OCI-LY7 (cell line): ENCODE data around the gene PPP1R11. TPM values are rescaled to one million over a fixed set of nuclear protein-coding genes. Genes with fewer than 3 reads are reported as not detected.

Experiments
- BruUV-seq: library from RNA; stranded (reverse); fragments of 400-500 nt; replicated peaks from 2 replicates; lab custom pipeline; 2021; lab: Mats Ljungman, UMichigan
- CTCF ChIA-PET: fragments of 300-600 bp; sonication (Branson Sonifier 250); formaldehyde crosslinking; loops from one replicate; lab custom pipeline; 2022; ENCODE audit warnings: antibody characterized with exemption; ENCODE audit not compliant: unreplicated experiment; lab: Charles Lee
- POLR2A ChIA-PET: fragments of 300-600 bp; sonication (Branson Sonifier 250); formaldehyde crosslinking; loops from one replicate; lab custom pipeline; 2022; ENCODE audit warnings: antibody characterized with exemption; lab: Charles Lee
- DNase-seq: peaks from one replicate; pipeline ENCODE4 v3.0.0-alpha.2; 2015; ENCODE audit warnings: low spot score
- H2AFZ ChIP-seq: fragments of 200-600 bp; sonication (generic), shearing (Covaris generic); 2 replicates; pipeline ENCODE4 v1.6.1; 2014; ENCODE audit warnings: mild to moderate bottlenecking, antibody characterized with exemption, low read length, moderate library complexity
- H3K27ac ChIP-seq: fragments of 200-600 bp; sonication (generic); 2 replicates; pipeline ENCODE4 v1.5.1; 2014; ENCODE audit warnings: mixed run types, low read depth, mild to moderate bottlenecking, moderate library complexity, low read length, inconsistent platforms; ENCODE audit not compliant: poor library complexity, severe bottlenecking
- H3K36me3 ChIP-seq: fragments of 200-600 bp; sonication (generic); 2 replicates; pipeline ENCODE4 v1.6.1; 2014; ENCODE audit warnings: mild to moderate bottlenecking, antibody characterized with exemption, low read length, moderate library complexity, mixed read lengths; ENCODE audit not compliant: insufficient read depth
- H3K4me1 ChIP-seq: fragments of 200-600 bp; sonication (generic); 2 replicates; pipeline ENCODE4 v1.5.1; 2014; ENCODE audit warnings: mild to moderate bottlenecking, low read length; ENCODE audit not compliant: insufficient read depth, poor library complexity, severe bottlenecking
- H3K4me2 ChIP-seq: fragments of 200-600 bp; sonication (generic); 2 replicates; pipeline ENCODE4 v1.6.1; 2014; ENCODE audit warnings: mild to moderate bottlenecking, low read length
- H3K4me3 ChIP-seq: fragments of 200-600 bp; sonication (generic); 2 replicates; pipeline ENCODE4 v1.5.1; 2014; ENCODE audit warnings: mild to moderate bottlenecking, low read depth, low read length; ENCODE audit not compliant: poor library complexity, severe bottlenecking
- H3K79me2 ChIP-seq: fragments of 200-600 bp; sonication (generic); 2 replicates; pipeline ENCODE4 v1.6.1; 2016; ENCODE audit warnings: low read depth, mild to moderate bottlenecking, low read length, moderate library complexity, mixed read lengths; ENCODE audit not compliant: insufficient read depth
- H3K9me2 ChIP-seq: fragments of 200-600 bp; sonication (generic); 2 replicates; pipeline ENCODE4 v1.6.1; 2016; ENCODE audit warnings: mild to moderate bottlenecking, low read length, mixed read lengths; ENCODE audit not compliant: insufficient read depth
- H3K9me3 ChIP-seq: fragments of 200-600 bp; sonication (generic); 2 replicates; pipeline ENCODE4 v1.6.1; 2014; ENCODE audit warnings: mild to moderate bottlenecking, mixed run types, low read length, mixed read lengths
- H4K20me1 ChIP-seq: fragments of 200-600 bp; sonication (generic); 2 replicates; pipeline ENCODE4 v1.6.1; 2014; ENCODE audit warnings: mild to moderate bottlenecking, antibody characterized with exemption, low read length, moderate library complexity, mixed read lengths; ENCODE audit not compliant: insufficient read depth
- EZH2phosphoT487 ChIP-seq: fragments of 200-600 bp; sonication (generic); IDR thresholded peaks from 2 replicates; pipeline ENCODE4 v1.6.1; 2018; ENCODE audit warnings: low read depth, borderline replicate concordance, mild to moderate bottlenecking, mixed run types, antibody characterized with exemption, low read length, moderate library complexity, mixed read lengths
- intact Hi-C: fragments of 100-400 bp; cut with micrococcal nuclease; formaldehyde crosslinking; loops from one replicate; pipeline ENCODE4 v1.10.0; 2022; ENCODE audit not compliant: unreplicated experiment
- total RNA-seq, 2 experiments: library from RNA; depleted of rRNA in 1 of 2; stranded (reverse); fragments of >200 nt in 1 of 2; shearing (Covaris generic) in 1 of 2; gene quantifications; 2 replicates each; pipeline ENCODE4 v1.2.3, GENCODE V29; 2014 to 2022
- TF ChIP-seq, protein P1 (sequence below): fragments of 200-600 bp; sonication (generic); conservative IDR thresholded peaks from 2 replicates; pipeline ENCODE4 v1.5.1; 2014; ENCODE audit warnings: mild to moderate bottlenecking, antibody characterized with exemption, low read length, moderate library complexity, mixed read lengths

PPP1R11 gene
- total RNA-seq, 2 experiments from 2014 or later = 30.6 to 36.5 TPM

GRCh38 chr6:30042476-30042875 lies 24.5 kb upstream of the PPP1R11 start:
- H3K36me3 ChIP-seq = no peaks in the 10 kb centered on the region
- POLR2A ChIA-PET = no interaction called here
- H3K27ac ChIP-seq = no peak overlapping the region
- no peaks in the 10 kb centered on the region for H3K4me1 ChIP-seq
- no peak for DNase-seq
- no peaks in the 10 kb centered on the region for H3K9me3 ChIP-seq
- H4K20me1 ChIP-seq = 0 out of 2 replicates have a peak, but pooled peaks cover 4% of the 10 kb centered on the region
- TF ChIP-seq EZH2phosphoT487 = no peak
- TF ChIP-seq, protein P1, sequence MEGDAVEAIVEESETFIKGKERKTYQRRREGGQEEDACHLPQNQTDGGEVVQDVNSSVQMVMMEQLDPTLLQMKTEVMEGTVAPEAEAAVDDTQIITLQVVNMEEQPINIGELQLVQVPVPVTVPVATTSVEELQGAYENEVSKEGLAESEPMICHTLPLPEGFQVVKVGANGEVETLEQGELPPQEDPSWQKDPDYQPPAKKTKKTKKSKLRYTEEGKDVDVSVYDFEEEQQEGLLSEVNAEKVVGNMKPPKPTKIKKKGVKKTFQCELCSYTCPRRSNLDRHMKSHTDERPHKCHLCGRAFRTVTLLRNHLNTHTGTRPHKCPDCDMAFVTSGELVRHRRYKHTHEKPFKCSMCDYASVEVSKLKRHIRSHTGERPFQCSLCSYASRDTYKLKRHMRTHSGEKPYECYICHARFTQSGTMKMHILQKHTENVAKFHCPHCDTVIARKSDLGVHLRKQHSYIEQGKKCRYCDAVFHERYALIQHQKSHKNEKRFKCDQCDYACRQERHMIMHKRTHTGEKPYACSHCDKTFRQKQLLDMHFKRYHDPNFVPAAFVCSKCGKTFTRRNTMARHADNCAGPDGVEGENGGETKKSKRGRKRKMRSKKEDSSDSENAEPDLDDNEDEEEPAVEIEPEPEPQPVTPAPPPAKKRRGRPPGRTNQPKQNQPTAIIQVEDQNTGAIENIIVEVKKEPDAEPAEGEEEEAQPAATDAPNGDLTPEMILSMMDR = no peak
- no peaks in the 10 kb centered on the region for H3K79me2 ChIP-seq
- H3K4me3 ChIP-seq = no peak overlapping the region
- H2AFZ ChIP-seq = no peak overlapping the region
- CTCF ChIA-PET = no interaction called here
- H3K9me2 ChIP-seq = no peaks in the 10 kb centered on the region
- intact Hi-C loops = no loop called here
- H3K4me2 ChIP-seq = no peak overlapping the region
- BruUV-seq = no TSS peak

- BruUV-seq = no TSS peak
- intact Hi-C loops = no loop called here
- TF ChIP-seq, protein P1 = no peak
- TF ChIP-seq EZH2phosphoT487 = no peak
Observed at GRCh38 chr6:30042914-30043313, 24.1 kb upstream of the PPP1R11 start.

DNA sequence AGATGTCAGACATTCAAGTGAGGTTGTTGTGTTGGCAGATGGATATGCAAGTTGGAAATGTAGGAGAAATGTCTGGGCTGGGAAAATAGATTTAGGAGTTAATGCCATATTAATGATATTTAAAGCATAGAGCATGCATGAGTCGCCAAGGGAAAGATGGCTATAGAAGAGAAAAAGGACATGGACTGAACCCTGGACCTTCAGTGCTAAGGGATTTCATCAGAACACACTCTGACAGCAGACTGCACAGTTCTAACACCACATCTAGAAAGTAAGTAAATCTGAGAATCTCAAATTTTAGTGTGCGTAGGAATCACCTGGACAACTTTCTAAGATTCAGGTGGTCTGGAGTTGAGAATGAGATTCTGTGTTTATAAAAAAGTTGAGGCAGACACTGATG lies 23.3 kb upstream of the PPP1R11 start:
- H3K9me2 ChIP-seq = no peaks in the 10 kb centered on the region
- no peak overlapping the region for H3K4me2 ChIP-seq
- TF ChIP-seq, protein P1 = no peak
- no peak for TF ChIP-seq EZH2phosphoT487
- no peaks in the 10 kb centered on the region for H3K36me3 ChIP-seq
- CTCF ChIA-PET = no interaction called here
- no peaks in the 10 kb centered on the region for H3K79me2 ChIP-seq
- intact Hi-C loops = no loop called here
- no TSS peak for BruUV-seq
- 0 out of 2 replicates have a peak, but pooled peaks cover 4% of the 10 kb centered on the region for H4K20me1 ChIP-seq
- no peaks in the 10 kb centered on the region for H3K4me1 ChIP-seq
- H2AFZ ChIP-seq = no peak overlapping the region
- no peak for DNase-seq
- no peak overlapping the region for H3K27ac ChIP-seq
- no peak overlapping the region for H3K4me3 ChIP-seq
- POLR2A ChIA-PET = no interaction called here
- H3K9me3 ChIP-seq = no peaks in the 10 kb centered on the region

More at GRCh38 chr6:30042914-30043313, 24.1 kb upstream of the PPP1R11 start:
- Histone ChIP-seq H3K9me3 (no peaks in the 10 kb centered on the region), H3K4me1 (no peaks in the 10 kb centered on the region), H3K27ac (no peak overlapping the region), H4K20me1 (0 out of 2 replicates have a peak, but pooled peaks cover 4% of the 10 kb centered on the region), H3K9me2 (no peaks in the 10 kb centered on the region), H2AFZ (no peak overlapping the region), H3K36me3 (no peaks in the 10 kb centered on the region), H3K4me2 (no peak overlapping the region), H3K4me3 (no peak overlapping the region), H3K79me2 (no peaks in the 10 kb centered on the region)
- ChIA-PET POLR2A (no interaction called here), CTCF (no interaction called here)
- no peak for DNase-seq
